Stimulated activated CD8-positive, alpha-beta memory T cell treated with anti-CD3 and anti-CD28 coated beads, Interleukin-7, amount 100 ng/mL, for 48 hours (primary cell): ENCODE results near the gene ARHGDIA.

Experiments
- DNase-seq, 2 donors: peaks; one replicate each; pipeline ENCODE4 v3.0.0-alpha.2; 2020; ENCODE audit warnings: low read depth in 1 of 2; ENCODE audit errors: extremely low read depth in 1 of 2

Gene ARHGDIA

GRCh38 chr17:81865733-81866439 lies 5.3 kb downstream of the ARHGDIA start:
- no peak for DNase-seq

DNA sequence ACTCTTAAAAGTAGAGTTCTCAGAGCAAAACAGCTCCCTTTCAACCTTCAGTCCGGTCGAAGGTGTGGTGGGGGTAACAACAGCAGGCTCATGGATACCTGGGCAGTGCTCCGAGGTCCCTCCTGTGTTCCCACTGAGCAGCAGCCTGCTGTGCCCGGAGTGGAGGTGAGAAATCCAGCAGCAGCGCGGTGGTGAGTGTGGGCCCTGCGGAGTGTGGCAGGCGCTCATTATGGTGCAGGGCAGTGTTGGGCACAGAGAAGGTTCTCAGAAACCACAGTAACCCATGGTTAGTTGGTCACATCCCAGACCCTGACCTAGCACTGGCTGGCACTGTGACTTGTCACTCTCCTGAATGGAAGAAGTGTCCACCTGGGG lies 5.8 kb downstream of the ARHGDIA start:
- DNase-seq = no peak

GRCh38 chr17:81863833-81864768 lies 7.0 kb downstream of the ARHGDIA start:
- DNase-seq = no peak

GRCh38 chr17:81863123-81863675 lies 7.9 kb downstream of the ARHGDIA start:
- no peak for DNase-seq

GRCh38 chr17:81860756-81861568 lies 10.2 kb downstream of the ARHGDIA start:
- peak; percentile 99 for DNase-seq

DNA sequence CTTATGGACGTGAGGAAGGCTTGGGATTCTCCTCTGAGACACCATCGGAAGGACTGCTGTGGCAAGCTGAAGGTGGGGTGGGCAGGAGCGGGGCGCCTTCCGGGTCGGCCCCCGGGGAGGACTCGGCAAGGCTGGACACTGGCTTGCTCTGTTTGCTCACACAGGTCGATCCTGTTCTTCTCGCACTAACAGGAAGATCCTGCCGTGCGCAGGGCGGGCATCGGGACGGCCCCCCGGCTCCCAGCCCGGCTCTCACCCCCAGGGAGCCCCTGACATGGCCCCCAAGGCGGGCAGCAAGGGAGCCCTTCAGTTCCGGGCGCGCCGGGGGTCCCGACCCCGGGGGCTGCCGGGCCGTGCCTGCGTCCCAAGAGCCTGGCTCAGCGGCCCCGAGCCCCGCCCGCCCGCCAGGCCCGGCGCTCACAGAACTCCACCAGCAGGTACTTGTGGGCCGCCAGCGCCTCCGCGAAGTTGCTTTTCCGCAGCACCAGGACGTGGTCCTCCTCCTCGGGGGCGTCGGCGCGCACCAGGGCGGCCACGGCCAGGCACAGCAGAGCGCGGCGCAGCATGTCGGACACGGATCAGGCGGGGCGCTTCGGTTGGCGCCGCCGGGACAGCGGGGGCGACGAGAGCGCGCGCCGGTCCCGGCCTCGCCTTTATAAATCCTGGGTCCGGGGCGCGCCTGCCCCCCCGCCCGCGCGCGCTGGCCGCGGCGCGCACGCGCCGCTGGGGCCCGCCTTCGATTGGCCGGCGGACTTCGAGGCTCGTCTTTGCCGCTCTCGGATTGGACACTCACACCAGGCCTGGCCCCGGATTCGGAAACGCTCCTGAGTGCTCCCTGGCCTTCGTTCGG lies 11.0 kb downstream of the ARHGDIA start, which contains the start of gene P4HB:
Gene P4HB (minus strand): TSS at position 630 of the 850 bp plus-strand sequence. CDS start 64 bp downstream, at position 566.
- DNase-seq = no peak

DNA sequence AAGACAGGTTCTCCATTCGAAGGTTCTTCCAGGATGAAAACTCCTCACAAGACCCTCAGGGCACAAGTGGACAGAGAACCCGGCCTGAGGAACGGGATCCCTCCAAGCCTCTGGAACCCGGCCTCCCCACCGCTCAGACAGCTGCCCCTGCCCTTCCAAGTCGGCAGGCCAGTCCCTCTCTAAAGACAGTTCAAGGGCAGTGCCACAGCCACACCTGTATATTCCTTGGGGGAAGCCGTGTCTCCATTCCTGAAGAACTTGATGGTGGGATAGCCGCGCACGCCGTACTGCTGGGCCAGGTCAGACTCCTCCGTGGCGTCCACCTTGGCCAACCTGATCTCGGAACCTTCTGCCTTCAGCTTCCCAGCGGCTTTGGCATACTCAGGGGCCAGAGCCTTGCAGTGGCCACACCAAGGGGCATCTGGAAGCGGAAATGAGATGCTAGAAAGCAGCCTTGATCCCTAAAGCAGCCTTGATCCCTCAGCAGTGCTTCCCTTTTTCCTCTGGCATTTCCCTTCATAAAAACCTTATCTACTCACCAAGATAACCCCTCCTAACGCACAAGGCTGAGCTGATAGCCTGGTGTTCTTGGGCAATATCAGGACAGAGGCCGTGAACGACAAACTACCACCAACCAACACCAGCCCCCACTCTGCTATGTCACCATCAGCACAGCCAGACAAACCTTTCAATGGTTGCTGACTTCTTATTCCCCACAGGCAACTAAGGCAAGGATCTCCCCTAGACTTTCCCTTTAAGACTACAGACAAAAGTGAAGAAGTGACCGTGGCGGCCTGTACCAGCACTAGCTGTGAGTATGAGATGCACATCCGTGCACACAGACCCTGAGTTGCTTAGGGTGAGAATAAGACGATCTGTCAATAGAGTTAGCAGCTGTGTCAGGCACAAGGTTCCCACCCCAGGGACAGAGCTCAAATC lies 11.9 kb downstream of the ARHGDIA start:
- DNase-seq = no peak

- no peak for DNase-seq
Observed at GRCh38 chr17:81858170-81858966, 12.8 kb downstream of the ARHGDIA start.

- no peak for DNase-seq
Observed at GRCh38 chr17:81854974-81855774, 16.0 kb downstream of the ARHGDIA start.

GRCh38 chr17:81852237-81852636 lies 18.9 kb downstream of the ARHGDIA start:
- no peak for DNase-seq

GRCh38 chr17:81851423-81851822 lies 19.7 kb downstream of the ARHGDIA start:
- no peak for DNase-seq

GRCh38 chr17:81849457-81849856 lies 21.7 kb downstream of the ARHGDIA start:
- no peak for DNase-seq

DNA sequence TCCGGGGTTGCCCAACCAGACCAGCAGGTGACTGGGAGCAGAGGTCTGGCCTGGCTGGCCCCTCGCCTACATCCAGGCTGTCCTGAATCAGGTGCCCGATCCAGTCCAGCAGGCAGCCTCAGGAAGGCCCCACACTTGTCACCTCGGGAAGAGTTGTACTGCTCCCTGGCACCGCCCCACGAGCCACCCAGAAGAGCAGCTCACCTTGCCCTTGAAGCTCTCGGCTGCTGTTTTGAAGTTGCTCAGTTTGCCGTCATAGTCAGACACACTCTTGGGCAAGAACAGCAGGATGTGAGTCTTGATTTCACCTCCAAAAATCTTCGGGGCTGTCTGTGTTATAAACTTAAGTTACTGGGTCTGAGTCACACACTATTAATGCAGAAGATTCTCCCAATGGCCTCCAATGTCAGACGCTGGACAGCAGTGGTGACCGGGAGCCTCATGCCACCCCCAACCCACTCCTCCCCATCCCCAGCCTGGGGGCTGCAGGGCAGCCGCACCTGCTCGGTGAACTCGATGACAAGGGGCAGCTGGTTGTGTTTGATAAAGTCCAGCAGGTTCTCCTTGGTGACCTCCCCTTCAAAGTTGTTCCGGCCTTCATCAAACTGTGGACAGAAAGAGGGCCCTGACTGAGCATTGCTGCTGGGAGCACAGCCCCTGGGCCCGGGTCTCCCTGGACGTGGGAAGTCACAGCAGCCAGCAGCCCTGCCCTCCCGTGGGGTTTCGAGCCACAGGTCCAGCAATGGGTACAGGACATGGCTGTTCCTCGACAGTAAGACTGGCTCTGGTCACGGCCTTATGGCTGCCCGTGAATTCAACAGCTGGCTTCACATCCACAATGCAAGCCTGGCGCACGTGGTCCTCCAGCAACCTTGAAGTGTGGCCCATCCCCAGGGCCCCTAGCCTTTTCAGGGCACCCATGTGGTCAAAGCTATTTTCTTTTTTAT lies 24.1 kb downstream of the ARHGDIA start:
- no peak for DNase-seq

- DNase-seq = no peak
Observed at GRCh38 chr17:81845881-81846742, 25.0 kb downstream of the ARHGDIA start.

DNA sequence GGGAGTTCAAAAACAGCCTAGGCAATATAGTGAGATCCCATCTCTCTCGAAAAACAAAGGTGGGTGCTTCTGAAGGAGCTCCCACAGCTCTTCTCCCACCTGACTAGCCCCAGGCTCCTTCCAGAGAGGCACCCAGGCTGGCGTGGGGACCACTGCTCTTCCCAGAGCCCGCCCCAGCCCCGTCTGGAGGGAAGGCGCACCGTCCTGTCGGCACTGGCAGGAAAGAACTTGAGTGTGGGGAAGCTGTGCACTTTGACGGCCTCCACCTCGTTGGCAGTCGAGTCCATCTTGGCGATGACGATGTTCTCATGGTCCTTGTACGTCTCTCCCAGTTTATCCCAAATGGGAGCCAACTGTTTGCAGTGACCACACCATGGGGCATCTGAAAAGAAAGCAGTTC lies 25.8 kb downstream of the ARHGDIA start:
- DNase-seq = no peak
